ENCODE data around the gene LAMA2.
A peak's percentile ranks its signal among the peaks of the same experiment; 100 is the strongest.

Gene LAMA2

GRCh38 chr6:129475477-129476247 lies 592.7 kb downstream of the LAMA2 start:
- DNase-seq = no peak

- no peak for DNase-seq
Observed at GRCh38 chr6:129476248-129476564, 593.3 kb downstream of the LAMA2 start.

DNA sequence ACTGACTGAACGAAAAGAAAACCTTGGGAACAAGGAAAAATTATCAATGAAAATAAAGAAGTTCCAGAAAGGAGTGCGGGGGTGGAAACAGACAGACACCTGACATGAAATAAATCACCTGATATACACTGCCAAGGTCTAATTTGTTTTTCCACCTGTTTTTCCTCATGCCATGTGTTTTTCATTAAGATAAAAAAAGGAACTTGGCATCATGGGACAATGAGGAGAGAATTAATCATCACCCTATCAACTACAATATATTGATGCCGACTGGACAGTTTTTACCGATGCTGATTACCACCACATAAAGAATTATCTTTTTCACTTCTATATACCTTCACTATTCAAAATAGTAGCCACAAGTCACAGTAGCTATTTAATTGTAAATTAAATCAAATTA lies 593.9 kb downstream of the LAMA2 start:
- no peak for DNase-seq

GRCh38 chr6:129478379-129478778 lies 595.4 kb downstream of the LAMA2 start:
- DNase-seq = no peak

DNA sequence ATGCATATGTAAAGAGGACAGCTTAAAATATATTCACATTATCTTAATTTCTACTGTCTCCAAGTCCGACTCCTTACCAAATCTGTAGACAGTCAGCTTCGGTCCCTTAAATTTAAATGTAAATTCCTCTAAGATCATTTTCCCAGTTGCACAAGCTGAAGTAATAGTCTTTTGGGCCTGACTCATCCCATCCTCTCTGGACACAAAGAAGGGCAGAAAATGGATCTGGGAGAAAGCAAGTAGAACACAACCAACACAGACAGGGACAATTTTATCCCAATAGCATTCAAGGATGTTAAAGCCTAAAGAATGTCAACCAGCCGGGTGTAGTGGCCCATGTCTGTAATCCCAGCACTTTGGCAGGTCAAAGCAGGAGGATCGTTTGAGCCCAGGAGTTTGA lies 598.8 kb downstream of the LAMA2 start:
- no peak for DNase-seq

DNA sequence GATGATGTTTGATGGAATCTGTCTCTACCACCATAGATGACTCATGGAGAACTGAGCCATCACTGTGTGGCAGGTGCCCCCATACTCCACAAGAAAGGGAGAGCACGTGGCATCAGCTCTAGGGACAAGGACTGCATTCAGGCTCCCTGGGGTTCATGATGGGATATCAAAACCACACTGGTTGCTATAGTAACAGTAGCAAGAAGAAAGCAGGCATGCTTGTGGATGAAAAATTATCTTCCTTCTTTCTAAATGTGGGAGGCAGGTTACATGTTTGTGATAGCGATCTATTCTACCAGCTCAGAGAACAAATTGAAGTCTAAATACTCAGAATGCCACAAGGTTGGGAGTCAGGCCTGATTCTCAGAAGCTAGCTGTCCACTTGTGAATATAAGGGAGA lies 602.8 kb downstream of the LAMA2 start:
- no peak for DNase-seq

- no peak for DNase-seq
Observed at GRCh38 chr6:129486327-129486726, 603.4 kb downstream of the LAMA2 start.

GRCh38 chr6:129488313-129488712 lies 605.4 kb downstream of the LAMA2 start:
- no peak for DNase-seq

DNA sequence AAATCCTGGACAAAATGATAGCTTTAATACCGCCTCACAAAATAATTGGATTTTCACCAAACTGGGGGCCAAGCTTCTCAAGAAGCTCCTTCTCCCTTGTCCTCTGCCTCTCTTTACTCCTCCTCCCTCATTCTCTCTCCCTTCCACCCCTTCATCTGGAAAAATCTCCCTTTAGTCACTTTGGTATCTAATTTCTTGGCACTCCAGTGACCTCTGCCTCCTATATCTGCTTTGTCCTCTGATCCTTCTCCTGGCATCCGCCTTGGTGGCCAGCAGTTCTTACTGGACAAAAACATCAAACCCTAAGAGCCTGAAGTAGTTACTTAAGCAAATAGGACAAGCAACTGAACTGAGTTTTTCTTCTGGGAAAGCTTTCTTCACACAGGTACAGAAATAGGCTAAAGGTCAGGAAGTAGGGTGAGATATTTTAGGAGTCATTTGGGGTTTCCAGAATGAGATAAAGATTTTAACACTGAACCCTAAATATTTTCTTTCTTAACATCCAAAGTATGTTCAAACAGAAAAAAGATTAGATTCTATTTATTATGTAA lies 606.4 kb downstream of the LAMA2 start:
- DNase-seq = no peak

GRCh38 chr6:129490521-129491255 lies 607.8 kb downstream of the LAMA2 start:
- DNase-seq = no peak

- DNase-seq = no peak
Observed at GRCh38 chr6:129491436-129491835, 608.5 kb downstream of the LAMA2 start.

GRCh38 chr6:129492260-129492659 lies 609.3 kb downstream of the LAMA2 start:
- no peak for DNase-seq

DNA sequence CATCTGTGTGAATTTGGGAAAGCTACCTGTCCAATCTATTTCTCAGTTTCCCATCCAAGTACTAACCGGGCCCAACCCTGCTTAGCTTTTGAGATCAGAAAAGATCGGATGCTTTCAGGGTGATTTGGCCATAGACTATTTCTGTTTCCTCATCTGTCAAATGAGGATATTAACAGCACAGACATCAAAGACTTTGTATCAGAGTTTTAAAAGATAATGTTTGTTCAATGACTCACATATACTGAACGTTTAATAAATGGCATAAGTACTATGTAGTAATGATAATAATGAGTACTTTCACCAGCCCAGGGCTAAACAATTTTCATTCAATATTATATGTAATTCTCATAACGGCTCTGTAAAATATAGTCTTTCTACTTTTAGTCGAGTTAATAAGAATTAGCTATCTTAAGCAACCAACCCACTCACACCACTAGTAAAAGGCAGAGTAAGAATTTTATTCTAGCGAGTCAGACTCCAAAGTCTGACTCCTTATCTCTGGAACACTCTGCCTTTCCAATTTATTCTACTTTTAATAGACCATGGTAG lies 610.5 kb downstream of the LAMA2 start:
- DNase-seq = no peak

- DNase-seq = no peak
Observed at GRCh38 chr6:129494099-129494498, 611.2 kb downstream of the LAMA2 start.

- no peak for DNase-seq
Observed at GRCh38 chr6:129494586-129494985, 611.6 kb downstream of the LAMA2 start.

DNA sequence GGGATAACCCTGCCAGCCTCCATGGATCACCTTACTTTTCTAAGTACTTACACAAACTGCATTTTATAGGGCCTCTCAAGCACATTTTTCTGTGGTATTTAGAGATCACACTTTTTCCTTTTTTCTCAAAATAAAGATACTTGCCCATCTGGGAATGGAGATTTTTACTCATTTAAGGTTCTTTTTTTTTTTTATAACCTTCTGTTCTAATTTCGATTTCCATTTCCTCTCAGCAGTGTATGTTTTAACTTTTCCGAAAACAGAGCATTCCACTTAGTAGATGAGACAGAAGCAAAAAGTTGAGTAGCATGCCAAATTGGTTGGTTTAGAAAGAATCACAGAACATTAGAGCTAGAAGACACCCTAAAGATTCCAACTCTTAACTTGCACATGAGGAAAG lies 612.7 kb downstream of the LAMA2 start:
- DNase-seq = no peak

GRCh38 chr6:129497481-129498441 lies 614.8 kb downstream of the LAMA2 start:
- DNase-seq = no peak

GRCh38 chr6:129498541-129498940 lies 615.6 kb downstream of the LAMA2 start:
- DNase-seq = no peak

DNA sequence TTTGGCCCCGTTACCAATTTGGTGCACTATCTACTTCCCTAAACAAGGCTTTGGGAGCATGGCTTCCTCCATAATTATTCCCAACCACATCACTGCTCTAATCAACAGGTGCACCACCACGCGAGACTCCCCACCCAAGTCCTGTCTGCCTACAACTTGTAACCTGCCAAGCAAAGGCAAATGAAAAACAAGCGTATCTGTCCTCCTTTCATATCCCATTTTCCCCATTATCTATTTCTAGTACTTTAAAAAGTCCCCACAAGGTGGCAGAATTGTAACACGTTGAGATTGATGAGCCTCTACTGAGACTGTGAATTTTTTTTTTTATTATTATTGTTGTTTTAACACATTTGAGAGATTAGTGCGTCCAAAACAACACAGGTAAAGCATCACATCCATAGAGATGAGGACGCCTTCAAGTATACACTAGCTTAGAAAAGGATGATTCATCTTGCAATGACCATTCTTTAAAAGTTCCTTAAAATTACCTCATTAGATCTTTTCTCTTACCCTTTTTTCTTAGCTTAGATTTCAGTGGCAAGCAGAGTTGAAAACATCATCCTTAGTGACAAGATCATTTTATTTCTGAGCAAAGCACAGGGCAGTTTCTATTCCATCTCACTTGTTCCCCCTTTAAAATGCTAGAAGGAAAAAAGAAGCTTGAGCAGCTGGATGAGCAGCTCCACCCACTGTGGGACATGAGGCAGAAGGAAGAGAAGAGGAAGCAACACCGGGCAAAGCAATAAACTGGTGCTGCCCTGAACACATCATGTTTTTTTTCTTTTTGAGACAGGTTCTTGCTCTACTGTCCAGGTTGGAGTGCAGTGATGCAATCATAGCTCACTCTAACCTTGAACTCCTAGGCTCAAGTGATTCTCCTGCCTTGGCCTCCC lies 616.3 kb downstream of the LAMA2 start:
- DNase-seq = peak; percentile 16

DNA sequence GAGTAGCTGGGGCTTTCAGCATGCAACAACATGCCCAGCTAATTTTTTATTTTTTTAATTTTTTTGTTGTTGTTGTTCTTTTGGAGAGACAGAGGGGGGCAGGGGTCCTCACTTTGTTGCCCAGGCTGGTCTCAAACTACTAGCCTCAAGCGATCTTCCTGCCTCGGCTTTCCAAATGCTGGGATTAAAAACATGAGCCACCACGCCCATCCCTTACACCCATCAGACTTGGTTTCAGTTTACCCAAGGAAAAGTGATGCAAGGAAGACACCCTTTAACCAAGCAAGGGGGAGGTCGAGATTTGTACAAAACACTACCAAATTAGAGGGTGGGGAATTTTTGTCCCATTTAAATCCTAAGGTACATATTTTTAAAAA lies 616.9 kb downstream of the LAMA2 start:
- DNase-seq = no peak

DNA sequence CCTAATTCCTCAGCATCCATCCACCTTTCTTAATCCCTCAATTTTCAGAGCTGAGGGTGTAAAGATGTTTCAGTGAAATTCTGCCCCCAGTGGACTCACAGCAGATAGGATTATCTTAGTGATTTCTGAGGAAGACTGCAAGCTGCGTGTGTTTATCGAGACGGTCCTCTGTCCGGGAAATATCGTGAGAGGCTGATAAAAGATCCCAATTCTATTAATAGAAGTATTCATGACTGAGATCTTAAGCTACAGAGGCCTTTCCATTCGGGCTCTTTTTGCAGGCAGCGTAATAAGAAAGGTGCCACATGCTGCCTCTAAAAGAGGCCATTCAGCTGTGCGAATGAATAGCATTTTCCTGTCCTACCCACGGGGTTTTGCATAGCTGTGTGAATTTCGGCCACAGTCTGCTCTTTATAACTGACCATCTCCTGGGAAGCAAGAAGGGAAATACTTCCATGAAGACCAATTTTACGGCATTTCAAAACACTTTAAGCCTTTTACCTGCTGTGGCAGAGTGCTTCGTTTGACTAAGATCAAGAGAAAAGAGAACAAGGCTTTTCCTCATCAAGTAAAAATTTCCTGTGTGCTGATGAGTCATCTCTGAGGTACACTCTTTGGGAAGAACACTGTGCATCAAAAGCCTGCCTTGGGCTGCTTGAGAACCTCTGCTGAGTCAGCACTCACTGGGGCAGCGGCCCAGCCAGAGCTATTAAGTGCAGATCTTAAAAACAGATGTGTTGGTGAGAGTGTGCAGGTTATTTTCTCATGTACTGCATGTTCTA lies 618.2 kb downstream of the LAMA2 start:
- DNase-seq = peak; percentile 41

Measured in DMS 273 treated with DMSO at 0.1 percent for 48 hours (cell line).